ENCODE results near the gene GASK1A.

The GASK1A gene

DNA sequence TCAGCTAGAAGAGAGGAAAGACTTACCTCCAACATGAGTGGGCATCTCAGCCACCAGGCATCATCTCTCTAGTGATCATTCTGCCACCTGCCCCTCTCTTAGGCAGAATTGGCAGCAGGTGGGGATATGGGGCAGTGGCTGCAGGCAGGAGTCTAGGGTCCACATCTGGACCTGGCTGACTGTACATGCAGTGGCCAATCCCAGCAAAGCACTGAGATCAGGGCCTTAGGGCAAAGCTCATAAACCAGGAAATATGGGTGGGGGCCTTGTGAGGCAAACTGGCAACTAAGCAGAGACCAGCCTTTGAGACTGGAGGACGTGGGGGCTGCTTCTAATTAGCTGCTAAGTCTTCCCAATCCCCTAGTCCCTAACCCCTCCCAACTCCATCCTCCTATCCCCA is 113.9 kb downstream of the GASK1A start:
- in situ Hi-C loops (cut with MboI; ENCODE audit: low sequenced_read_pairs): no loop called here
- H3K4me1 ChIP-seq: no peaks in the 10 kb centered on the region
- DNase-seq (ENCODE audit: low spot score in 2 of 2): no peak

DNA sequence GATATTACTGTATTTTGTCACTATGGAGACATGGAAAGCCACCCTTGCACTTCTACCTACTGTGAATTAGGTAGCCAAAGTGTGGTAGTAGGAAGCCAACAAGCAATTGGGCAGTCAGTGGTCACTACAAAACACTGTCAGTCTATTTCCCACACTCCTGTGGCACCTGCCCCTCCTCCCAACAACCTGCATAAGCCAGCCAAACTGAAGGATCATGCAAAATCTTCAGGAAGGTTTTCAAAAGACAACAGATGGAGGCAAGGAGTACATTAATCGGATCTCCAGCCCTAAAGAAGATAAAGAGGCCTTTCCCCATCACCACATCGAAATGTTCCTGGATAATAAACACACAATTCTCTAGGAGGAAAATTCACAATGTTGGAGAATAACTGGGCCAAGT is 114.9 kb downstream of the GASK1A start:
- H3K27me3 ChIP-seq (ENCODE audit: low read depth): no peaks in the 10 kb centered on the region
- no peaks in the 10 kb centered on the region for H3K36me3 ChIP-seq (replicated peaks)
- no peaks in the 10 kb centered on the region for H3K4me1 ChIP-seq
- no peak for DNase-seq (ENCODE audit: low spot score in 2 of 2)
- H3K9me3 ChIP-seq: no peaks in the 10 kb centered on the region
- no peak overlapping the region for H3K4me3 ChIP-seq
- in situ Hi-C loops (cut with MboI; ENCODE audit: low sequenced_read_pairs): no loop called here

More for the DNA sequence above, 113.9 kb downstream of the GASK1A start:
- Histone ChIP-seq H3K27me3 (ENCODE audit: low read depth) (no peaks in the 10 kb centered on the region), H3K9me3 (no peaks in the 10 kb centered on the region), H3K4me3 (no peak overlapping the region), H3K36me3 (replicated peaks) (no peaks in the 10 kb centered on the region)

GRCh38 chr3:43094381-43094780 is 115.3 kb downstream of the GASK1A start:
- no peaks in the 10 kb centered on the region for H3K36me3 ChIP-seq (replicated peaks)
- no peaks in the 10 kb centered on the region for H3K27me3 ChIP-seq (ENCODE audit: low read depth)
- H3K4me1 ChIP-seq: no peaks in the 10 kb centered on the region
- no peak for DNase-seq (ENCODE audit: low spot score in 2 of 2)
- no peak overlapping the region for H3K4me3 ChIP-seq
- H3K9me3 ChIP-seq: no peaks in the 10 kb centered on the region
- in situ Hi-C loops (cut with MboI; ENCODE audit: low sequenced_read_pairs): no loop called here

DNA sequence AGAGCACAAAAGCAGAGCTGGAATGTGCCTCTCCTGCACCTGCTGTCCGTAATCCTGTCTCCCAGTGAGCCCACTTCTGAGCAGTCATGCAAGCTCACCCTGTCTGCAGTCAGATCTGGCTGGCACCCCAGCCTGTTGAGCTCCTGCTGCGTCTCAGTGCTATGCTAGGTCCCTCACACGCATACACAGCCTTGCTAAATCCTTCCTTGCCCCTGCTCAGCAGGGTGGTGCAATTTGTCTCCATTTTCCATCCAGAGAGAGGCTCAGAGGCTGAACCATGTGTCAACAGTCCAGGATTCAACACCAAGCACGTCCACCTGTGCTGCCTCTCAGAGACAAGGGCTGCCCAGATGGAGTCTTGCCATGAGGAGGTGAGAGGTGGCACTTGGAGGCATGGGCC is 115.7 kb downstream of the GASK1A start:
- in situ Hi-C loops (cut with MboI; ENCODE audit: low sequenced_read_pairs): no loop called here
- H3K27me3 ChIP-seq (ENCODE audit: low read depth): no peaks in the 10 kb centered on the region
- DNase-seq (ENCODE audit: low spot score in 2 of 2): no peak
- no peaks in the 10 kb centered on the region for H3K4me1 ChIP-seq
- H3K36me3 ChIP-seq (replicated peaks): no peaks in the 10 kb centered on the region
- H3K9me3 ChIP-seq: no peaks in the 10 kb centered on the region
- H3K4me3 ChIP-seq: no peak overlapping the region

DNA sequence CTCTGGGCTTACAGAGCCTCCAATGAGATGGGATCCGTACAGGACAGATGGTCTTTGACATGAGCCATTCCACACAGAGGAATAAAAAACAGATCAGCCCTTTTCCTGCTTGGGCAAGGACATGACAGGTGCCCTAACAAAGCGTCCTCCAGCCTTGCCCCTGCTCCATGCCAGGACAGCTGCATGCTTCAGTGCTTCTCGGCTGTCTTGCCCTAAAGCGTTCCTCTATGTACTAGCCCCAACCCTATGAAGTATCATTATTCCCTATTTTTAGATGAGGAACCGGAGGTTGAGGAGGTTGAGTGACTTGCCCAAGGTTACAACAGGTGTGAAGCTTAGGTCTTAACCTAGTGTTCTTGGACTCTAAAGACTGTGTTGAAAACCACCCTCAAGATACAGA is 116.3 kb downstream of the GASK1A start:
- Histone ChIP-seq H3K36me3 (replicated peaks) (no peaks in the 10 kb centered on the region), H3K4me1 (no peaks in the 10 kb centered on the region), H3K27me3 (ENCODE audit: low read depth) (no peaks in the 10 kb centered on the region), H3K4me3 (no peak overlapping the region), H3K9me3 (no peaks in the 10 kb centered on the region)
- DNase-seq (ENCODE audit: low spot score in 2 of 2): no peak
- in situ Hi-C loops (cut with MboI; ENCODE audit: low sequenced_read_pairs): no loop called here

DNA sequence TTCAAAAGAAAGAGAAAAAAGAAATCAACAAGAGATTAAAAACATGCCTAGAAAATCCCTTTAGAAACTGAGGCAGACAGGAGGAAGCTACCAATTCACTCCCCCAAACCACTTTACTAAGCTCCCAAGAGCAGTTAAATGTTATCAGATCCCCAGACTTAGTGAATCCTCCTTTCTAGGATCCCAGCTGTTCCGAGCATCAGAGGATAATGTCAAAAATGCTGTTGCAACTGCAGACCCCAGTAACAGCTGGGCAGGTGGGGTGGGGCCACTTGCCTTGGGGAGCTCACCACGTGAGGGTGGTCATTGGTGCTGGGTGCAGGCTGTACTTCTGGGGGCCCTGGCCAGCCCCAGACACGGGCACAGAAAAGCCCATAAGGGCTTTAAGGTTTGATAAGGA is 117.7 kb downstream of the GASK1A start:
- no peak overlapping the region for H3K4me3 ChIP-seq
- in situ Hi-C loops (cut with MboI; ENCODE audit: low sequenced_read_pairs): no loop called here
- no peaks in the 10 kb centered on the region for H3K9me3 ChIP-seq
- no peaks in the 10 kb centered on the region for H3K27me3 ChIP-seq (ENCODE audit: low read depth)
- no peaks in the 10 kb centered on the region for H3K4me1 ChIP-seq
- no peaks in the 10 kb centered on the region for H3K36me3 ChIP-seq (replicated peaks)
- DNase-seq (ENCODE audit: low spot score in 2 of 2): no peak

DNA sequence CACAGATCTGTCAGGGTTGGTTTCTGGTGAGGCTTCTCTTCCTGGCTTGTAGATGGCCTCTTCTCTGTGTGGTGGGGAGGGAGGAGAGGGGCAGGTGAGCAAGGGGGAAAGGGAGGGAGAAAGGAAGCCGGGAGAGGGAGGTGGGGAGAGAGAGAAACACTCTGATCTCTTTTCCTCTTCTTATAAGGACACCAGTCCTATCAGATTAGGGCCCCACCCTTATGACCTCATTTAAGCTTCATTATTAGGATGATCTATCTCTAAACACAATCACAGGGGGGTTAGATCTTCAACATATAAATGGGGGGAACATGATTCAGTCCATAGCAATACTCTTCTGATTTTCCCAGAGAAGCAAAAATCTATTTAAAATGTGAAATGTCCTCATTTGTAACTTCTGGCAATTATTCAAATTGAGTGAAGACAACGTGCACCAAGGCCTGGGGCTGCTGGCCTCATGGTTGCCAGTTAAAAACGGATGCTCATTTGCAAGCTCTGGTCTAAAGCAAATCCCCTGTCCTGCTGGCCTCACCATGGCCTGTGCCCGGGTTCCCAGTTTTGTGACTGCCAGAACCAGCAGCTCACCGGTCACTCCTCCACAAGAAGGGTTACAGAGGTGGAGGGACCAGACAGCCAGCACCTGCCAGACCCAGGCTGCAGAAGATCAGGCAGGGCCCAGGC is 118.4 kb downstream of the GASK1A start:
- DNase-seq (ENCODE audit: low spot score in 2 of 2): no peak
- H3K27me3 ChIP-seq (ENCODE audit: low read depth): no peaks in the 10 kb centered on the region
- H3K4me1 ChIP-seq: no peaks in the 10 kb centered on the region
- H3K36me3 ChIP-seq (replicated peaks): no peaks in the 10 kb centered on the region
- no peak overlapping the region for H3K4me3 ChIP-seq
- no peaks in the 10 kb centered on the region for H3K9me3 ChIP-seq
- in situ Hi-C loops (cut with MboI; ENCODE audit: low sequenced_read_pairs): no loop called here

DNA sequence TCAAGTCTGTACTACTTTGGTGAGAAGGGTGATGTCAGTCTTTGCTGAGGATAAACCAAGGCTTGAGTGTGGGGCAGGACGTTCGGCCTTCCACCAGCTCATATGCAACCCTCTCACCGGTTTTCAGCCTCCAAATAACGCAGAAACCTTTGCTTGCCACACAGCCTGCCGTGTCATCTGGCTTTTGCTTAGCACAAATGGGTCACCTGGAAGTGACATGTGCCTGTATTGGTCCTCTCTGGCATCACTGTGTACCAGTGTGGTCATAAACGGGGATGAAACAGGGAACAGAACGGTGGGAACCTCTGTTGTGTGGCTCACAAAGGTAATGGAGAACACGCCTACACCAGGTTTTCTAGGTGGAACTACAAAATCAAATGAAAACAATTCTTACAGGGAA is 119.7 kb downstream of the GASK1A start:
- H3K9me3 ChIP-seq: no peaks in the 10 kb centered on the region
- H3K27me3 ChIP-seq (ENCODE audit: low read depth): no peaks in the 10 kb centered on the region
- H3K4me1 ChIP-seq: no peaks in the 10 kb centered on the region
- DNase-seq (ENCODE audit: low spot score in 2 of 2): no peak
- no peaks in the 10 kb centered on the region for H3K36me3 ChIP-seq (replicated peaks)
- in situ Hi-C loops (cut with MboI; ENCODE audit: low sequenced_read_pairs): no loop called here
- H3K4me3 ChIP-seq: no peak overlapping the region

DNA sequence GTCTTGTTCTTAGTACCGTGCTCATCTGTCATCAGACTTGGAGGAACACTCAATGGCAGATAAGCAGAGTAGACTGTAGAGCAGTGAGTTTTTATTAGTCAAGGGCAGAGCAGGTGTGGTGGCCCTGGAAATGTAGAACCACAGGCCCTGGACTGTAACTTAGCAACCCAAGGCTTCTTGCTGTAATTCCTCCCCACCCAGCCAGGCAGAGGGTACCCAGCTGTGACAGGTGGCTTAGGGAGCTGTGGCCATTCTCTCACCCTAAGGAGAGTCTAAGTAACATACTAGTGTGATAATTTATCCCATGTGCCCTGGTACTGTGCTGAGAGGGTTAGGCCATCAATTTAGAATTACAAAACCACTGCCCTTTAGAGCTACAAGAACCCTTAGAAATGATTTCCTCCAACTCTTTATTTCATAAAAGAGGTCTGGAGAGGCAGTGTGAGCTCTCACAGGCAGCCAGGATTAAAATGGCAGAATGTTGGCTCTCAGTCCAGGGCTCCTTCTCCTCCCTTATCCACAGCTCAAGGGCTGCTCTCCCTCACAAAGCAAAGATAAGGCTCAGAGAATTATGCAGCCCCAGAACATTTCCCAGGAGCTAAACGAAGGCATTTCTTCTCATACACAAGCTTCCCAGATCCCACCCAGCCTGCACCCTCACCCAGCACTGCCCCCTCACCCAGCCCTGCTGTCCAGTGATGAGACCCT is 123.8 kb downstream of the GASK1A start:
- Histone ChIP-seq H3K4me1 (peaks cover 6% of the 10 kb centered on the region), H3K4me3 (no peak overlapping the region), H3K36me3 (replicated peaks) (no peaks in the 10 kb centered on the region), H3K9me3 (no peaks in the 10 kb centered on the region), H3K27me3 (ENCODE audit: low read depth) (no peaks in the 10 kb centered on the region)
- in situ Hi-C loops (cut with MboI; ENCODE audit: low sequenced_read_pairs): no loop called here
- no peak for DNase-seq (ENCODE audit: low spot score in 2 of 2)

DNA sequence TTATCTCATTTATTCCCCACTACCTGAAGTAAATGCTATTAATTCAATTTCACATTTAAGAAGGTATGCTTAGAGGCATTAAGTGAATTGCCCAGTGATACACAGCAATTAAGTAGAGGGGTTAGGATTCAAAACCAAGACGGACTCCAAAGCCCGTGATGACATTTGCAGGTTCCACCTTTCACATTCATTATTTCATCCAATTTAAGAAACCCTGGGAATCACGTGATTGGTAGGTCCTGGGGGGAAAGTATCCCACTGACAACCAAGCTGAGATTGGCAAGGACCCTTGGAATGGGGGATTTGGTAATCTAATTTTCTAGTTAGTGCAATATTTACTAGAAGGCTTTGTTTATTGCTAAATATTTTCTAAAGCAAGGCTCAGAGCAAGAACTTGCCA is 124.9 kb downstream of the GASK1A start:
- in situ Hi-C loops (cut with MboI; ENCODE audit: low sequenced_read_pairs): no loop called here
- Histone ChIP-seq H3K4me1 (peaks cover 6% of the 10 kb centered on the region), H3K9me3 (no peaks in the 10 kb centered on the region), H3K36me3 (replicated peaks) (no peaks in the 10 kb centered on the region), H3K4me3 (no peak overlapping the region), H3K27me3 (ENCODE audit: low read depth) (no peaks in the 10 kb centered on the region)
- no peak for DNase-seq (ENCODE audit: low spot score in 2 of 2)

- Histone ChIP-seq H3K4me3 (peak overlapping the region; percentile 66), H3K9me3 (no peaks in the 10 kb centered on the region), H3K4me1 (peaks cover 6% of the 10 kb centered on the region), H3K27me3 (ENCODE audit: low read depth) (no peaks in the 10 kb centered on the region), H3K36me3 (replicated peaks) (no peaks in the 10 kb centered on the region)
- in situ Hi-C loops (cut with MboI; ENCODE audit: low sequenced_read_pairs): no loop called here
- no peak for DNase-seq (ENCODE audit: low spot score in 2 of 2)
Observed at GRCh38 chr3:43104660-43105595, 125.8 kb downstream of the GASK1A start.

- Histone ChIP-seq H3K27me3 (ENCODE audit: low read depth) (no peaks in the 10 kb centered on the region), H3K4me3 (peak within 1 kb of the TSS; percentile 66), H3K9me3 (no peaks in the 10 kb centered on the region), H3K36me3 (replicated peaks) (no peaks in the 10 kb centered on the region), H3K4me1 (peaks cover 6% of the 10 kb centered on the region)
- peak; percentile 87 to 92 for DNase-seq (ENCODE audit: low spot score in 2 of 2)
- in situ Hi-C loops (cut with MboI; ENCODE audit: low sequenced_read_pairs): no loop called here
Observed at GRCh38 chr3:43105596-43106292, 126.6 kb downstream of the GASK1A start, which contains the start of gene POMGNT2. Gene POMGNT2, minus strand, starts transcription at chr3:43106079. Its CDS starts 24,648 bp downstream, at chr3:43081431.

- Histone ChIP-seq H3K4me3 (peak overlapping the region; percentile 66), H3K27me3 (ENCODE audit: low read depth) (no peaks in the 10 kb centered on the region), H3K4me1 (peaks cover 6% of the 10 kb centered on the region), H3K36me3 (replicated peaks) (no peaks in the 10 kb centered on the region), H3K9me3 (no peaks in the 10 kb centered on the region)
- in situ Hi-C loops (cut with MboI; ENCODE audit: low sequenced_read_pairs): no loop called here
- peak in 1 of 2 experiments; percentile 13 for DNase-seq (ENCODE audit: low spot score in 2 of 2)
Observed at GRCh38 chr3:43106293-43106628, 127.2 kb downstream of the GASK1A start.

All from HAP-1 (cell line).